Epithelial cell of proximal tubule (primary cell): Measurements from ENCODE around the gene CXXC1. TPM values are rescaled to one million over a fixed set of nuclear protein-coding genes. Genes with fewer than 3 reads are reported as not detected.
"Not testable (repeated sequence)": the region's sequence is repeated elsewhere in the genome, so short reads cannot be mapped to it uniquely, and the experiment has no call there.

ENCODE experiments used
- DNase-seq: peaks from one replicate; pipeline ENCODE4 v3.0.0-alpha.2; 2011; ENCODE audit warnings: low read depth
- H3K4me3 ChIP-seq: 2 replicates; pipeline ENCODE4 v1.5.1; 2011; ENCODE audit warnings: low read depth, mild to moderate bottlenecking, low read length
- total RNA-seq: library from RNA; depleted of rRNA; stranded (reverse); fragments of >200 nt; gene quantifications from 2 replicates; pipeline ENCODE4 v1.2.3, GENCODE V29; 2015
- TF ChIP-seq, protein P1 (sequence below): conservative IDR thresholded peaks from 2 replicates; pipeline ENCODE4 v1.5.1; 2012; ENCODE audit warnings: low read depth, mild to moderate bottlenecking, low read length

The CXXC1 gene
- total RNA-seq, 1 donor from 2014 or later = 35.8 TPM

GRCh38 chr18:50249576-50249975 lies 37.9 kb downstream of the CXXC1 start:
- H3K4me3 ChIP-seq = no peak overlapping the region
- no peak for DNase-seq
- TF ChIP-seq, protein P1, sequence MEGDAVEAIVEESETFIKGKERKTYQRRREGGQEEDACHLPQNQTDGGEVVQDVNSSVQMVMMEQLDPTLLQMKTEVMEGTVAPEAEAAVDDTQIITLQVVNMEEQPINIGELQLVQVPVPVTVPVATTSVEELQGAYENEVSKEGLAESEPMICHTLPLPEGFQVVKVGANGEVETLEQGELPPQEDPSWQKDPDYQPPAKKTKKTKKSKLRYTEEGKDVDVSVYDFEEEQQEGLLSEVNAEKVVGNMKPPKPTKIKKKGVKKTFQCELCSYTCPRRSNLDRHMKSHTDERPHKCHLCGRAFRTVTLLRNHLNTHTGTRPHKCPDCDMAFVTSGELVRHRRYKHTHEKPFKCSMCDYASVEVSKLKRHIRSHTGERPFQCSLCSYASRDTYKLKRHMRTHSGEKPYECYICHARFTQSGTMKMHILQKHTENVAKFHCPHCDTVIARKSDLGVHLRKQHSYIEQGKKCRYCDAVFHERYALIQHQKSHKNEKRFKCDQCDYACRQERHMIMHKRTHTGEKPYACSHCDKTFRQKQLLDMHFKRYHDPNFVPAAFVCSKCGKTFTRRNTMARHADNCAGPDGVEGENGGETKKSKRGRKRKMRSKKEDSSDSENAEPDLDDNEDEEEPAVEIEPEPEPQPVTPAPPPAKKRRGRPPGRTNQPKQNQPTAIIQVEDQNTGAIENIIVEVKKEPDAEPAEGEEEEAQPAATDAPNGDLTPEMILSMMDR = no peak

GRCh38 chr18:50247561-50247960 lies 39.9 kb downstream of the CXXC1 start:
- H3K4me3 ChIP-seq = no peak overlapping the region
- DNase-seq = no peak
- TF ChIP-seq, protein P1 = no peak

DNA sequence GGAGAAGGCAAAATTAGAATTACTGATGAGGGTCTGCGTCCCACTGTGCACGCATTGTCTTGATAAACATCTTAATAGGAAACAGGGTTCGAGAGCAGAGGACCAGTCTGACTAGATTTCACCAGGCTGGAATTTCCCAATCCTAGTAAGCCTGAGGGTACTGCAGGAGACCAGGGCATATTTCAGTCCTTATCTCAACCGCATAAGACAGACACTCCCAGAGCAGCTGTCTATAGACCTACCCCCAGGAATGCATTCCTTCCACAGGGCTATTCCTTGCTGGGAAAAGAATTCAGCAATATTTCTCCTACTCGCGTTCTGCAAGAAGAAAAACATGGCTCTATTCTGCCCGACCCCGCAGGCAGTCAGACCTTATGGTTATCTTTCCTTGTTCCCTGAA lies 45.7 kb downstream of the CXXC1 start:
- DNase-seq, H3K4me3 ChIP-seq: not testable (repeated sequence)

DNA sequence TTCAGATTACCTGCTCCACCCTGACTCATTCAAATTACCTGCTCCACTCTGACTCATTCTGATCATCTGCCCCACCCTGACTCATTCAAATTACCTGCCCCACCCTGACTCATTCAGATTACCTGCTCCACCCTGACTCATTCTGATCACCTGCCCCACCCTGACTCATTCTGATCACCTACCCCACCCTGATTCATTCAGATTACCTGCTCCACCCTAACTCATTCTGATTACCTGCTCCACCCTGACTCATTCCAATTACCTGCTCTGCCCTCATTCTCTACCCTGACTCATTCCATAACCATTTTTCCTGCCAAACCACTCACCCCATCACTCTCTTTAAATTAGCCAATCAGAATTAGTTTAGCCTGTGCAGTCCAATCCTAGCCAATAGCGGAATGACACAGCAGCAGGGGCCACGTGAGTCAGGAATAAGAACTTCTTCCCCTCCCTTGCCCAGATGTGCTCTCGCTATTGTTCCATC lies 47.4 kb downstream of the CXXC1 start:
- TF ChIP-seq, protein P1 = no peak
- DNase-seq = peak; percentile 15
- H3K4me3 ChIP-seq = no peak overlapping the region

DNA sequence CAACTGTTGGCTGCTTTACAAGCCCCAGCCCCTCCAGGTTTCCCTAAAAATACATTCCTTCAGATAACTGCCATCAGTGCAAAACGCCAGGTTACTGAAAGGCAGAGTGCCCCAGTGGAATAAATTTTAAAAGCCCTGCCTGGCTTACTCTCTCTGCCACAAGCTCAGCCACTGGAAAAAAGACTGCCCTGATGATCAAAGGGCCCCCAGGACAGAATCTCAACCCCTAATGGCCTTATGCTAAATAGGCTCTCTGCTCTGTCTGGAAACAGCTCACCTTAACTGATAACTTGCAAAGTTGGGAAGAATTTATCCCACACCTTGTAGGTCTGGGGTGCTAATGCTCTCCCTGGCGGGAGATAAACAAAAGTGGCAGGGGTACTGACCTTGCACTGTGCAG lies 55.1 kb downstream of the CXXC1 start:
- TF ChIP-seq, protein P1 = no peak
- DNase-seq = no peak
- H3K4me3 ChIP-seq = no peak overlapping the region

Other genes starting within 250 kb of the CXXC1 start
- gene MYO5B, start 92.5 kb downstream of the CXXC1 start, total RNA-seq = 34.1 and 48.4 TPM in 2 replicates
- 0.22 and 0.69 TPM in 2 replicates for gene CFAP53, start 21.2 kb downstream of the CXXC1 start, total RNA-seq
- 56.5 and 70.2 TPM in 2 replicates for gene MBD1, start 6.2 kb downstream of the CXXC1 start, total RNA-seq
- 23.9 and 34.2 TPM in 2 replicates for gene SKA1, start 87.4 kb upstream of the CXXC1 start, total RNA-seq